Measurements from ENCODE around the gene UBASH3B.

Gene UBASH3B

DNA sequence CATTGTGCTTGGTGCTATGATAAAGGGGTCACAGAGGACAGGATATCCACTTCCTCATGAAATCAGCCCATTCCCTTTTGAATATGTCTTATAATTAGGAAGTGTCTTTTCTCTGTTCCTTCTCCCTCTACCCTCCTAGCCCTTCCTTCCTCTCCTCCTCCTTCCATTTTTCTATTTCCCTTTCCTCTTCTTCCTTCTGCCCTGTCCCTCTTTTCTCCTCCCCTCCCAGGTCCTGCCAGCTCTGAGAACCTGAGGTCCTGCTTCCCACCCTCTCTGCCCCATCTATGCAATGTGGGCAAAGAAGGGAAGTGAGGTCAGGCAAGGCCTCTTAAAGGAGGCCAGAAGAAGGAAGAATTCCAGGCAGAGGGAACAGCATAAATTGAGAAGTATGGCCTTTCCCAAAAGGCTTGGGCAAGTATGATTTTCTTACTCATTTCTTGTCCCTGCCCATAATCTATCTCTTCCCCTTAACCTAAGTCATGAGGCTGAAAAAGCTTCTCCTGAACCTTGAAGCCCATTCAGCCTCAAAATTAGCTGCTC is 7.7 kb upstream of the UBASH3B start:
- DNase-seq = no peak

- DNase-seq = no peak
Measured at GRCh38 chr11:122649116-122649515, 6.4 kb upstream of the UBASH3B start.

DNA sequence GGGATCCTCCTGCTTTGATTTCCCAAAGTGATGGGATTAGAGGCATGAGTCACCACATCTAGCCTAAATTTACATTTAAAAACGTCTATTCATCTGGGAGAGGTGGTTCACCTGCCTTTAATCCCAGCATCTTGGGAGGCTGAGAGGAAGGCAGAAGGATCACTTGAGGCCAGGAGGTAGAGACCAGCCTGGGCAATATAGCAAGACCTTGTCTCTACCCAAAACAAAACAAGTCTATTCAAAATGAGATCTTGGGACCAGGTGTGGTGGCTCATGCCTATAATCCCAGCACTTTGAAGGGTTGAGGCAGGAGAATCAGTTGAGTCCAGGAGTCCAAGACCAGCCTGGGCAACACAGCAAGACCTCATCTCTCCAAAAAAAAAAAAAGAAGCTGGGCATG is 4.9 kb upstream of the UBASH3B start:
- DNase-seq = no peak

GRCh38 chr11:122652495-122652894 is 3.0 kb upstream of the UBASH3B start:
- DNase-seq = no peak

- DNase-seq = no peak
Measured at GRCh38 chr11:122653916-122654585, 1.5 kb upstream of the UBASH3B start.

GRCh38 chr11:122656073-122656630 is 630 bp downstream of the UBASH3B start:
- peak in 1 of 2 donors; percentile 64 for DNase-seq

- DNase-seq = no peak
Measured at GRCh38 chr11:122656631-122657101, 1.1 kb downstream of the UBASH3B start.

GRCh38 chr11:122659676-122660554 is 4.4 kb downstream of the UBASH3B start:
- DNase-seq = no peak

- no peak for DNase-seq
Measured at GRCh38 chr11:122661182-122661945, 5.8 kb downstream of the UBASH3B start.

DNA sequence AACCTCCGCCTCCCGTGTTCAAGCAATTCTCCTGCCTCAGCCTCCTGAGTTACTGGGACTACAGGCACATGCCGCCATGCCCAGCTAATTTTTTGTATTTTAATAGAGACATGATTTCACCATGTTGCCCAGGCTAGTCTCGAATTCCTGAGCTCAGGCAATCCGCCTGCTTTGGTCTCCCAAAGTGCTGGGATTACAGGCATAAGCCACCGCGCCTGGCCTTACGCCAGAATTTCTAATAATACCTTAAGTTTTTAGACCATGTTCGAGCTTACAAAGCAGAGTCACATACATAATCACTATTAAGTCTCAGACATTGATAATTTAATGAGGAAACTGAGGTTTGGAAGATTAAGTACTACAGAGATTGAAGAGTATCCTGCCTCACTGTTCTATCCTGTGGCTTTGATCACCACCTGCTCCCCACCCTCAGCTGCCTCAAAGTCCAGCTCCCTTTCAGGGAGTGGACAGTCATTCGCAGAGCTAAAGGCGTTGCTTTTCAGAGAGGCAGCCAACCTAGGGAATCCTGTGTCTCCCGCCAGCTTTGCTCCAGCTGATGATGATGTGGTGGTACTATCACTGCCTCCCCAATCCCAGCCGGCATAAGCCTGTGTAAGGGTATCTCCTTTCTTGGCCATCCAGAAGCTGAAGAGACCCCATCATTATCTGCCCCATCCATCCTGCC is 7.7 kb downstream of the UBASH3B start:
- no peak for DNase-seq

DNA sequence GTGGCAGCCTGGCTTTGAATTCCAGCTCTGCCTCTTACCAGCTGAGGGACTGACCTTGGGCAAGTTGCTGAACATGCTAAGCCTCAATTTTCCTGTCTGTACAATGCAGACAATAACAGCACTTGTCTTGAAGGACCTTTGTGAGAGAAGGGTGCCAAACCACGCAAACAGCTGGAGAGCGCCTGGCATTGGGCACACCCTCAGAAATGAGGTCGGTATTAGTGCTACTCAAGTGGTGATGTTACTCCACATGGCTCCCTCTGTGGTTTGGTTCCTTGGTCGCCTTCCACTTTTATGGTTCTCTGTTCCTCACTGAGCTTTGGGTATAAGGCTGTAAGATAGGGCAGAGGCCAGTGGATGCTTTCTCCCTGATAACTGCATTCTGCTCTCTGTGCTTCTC is 8.2 kb downstream of the UBASH3B start:
- no peak for DNase-seq

DNA sequence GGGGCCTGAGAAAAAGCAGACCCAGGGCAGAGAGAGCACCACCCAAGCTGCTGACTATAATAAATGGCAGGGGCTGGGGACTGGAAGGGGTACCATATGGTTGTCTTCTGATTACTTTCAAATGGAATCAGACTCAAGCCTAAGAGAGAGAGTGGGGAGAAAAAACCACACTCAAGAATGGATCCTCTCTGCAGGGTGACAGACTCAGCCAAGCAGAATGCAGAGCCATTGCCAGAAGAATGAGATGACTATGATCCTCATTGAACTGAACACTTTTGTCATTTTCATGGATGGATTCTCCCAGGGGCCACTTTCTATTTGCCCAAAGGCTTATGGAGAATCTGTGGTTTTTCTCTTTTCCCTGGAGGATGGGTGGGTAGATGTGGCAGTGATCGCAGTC is 8.7 kb downstream of the UBASH3B start:
- DNase-seq = no peak

- DNase-seq = no peak
Measured at GRCh38 chr11:122665861-122666260, 10.3 kb downstream of the UBASH3B start.

- DNase-seq = no peak
Measured at GRCh38 chr11:122666743-122667142, 11.2 kb downstream of the UBASH3B start.

DNA sequence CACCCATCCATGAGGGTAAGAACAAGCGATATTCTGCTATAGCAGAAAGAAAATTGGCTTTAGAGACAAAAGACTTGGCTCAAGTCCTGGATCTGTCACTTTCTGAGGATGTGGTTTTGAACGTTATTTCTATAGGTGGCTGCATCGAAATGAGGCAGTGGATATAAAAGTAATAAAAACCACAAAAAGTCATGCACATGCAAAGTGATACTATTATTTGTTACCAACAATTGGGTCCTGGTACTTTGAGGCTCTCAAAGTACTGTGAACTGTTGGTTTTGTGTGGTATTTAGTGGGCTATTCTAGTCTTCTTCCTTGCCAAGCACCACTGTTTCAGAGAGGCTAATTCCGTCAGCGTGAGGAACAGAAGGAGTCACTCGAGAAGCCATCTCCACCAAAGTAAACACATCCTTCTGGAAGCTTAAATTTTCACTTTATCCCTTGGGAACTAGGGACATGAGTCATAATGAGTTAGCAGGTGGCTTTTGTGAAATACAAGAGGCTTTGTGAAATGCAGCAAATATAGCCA is 13.1 kb downstream of the UBASH3B start:
- DNase-seq = peak in 1 of 2 donors; percentile 30

- no peak for DNase-seq
Measured at GRCh38 chr11:122670131-122670530, 14.6 kb downstream of the UBASH3B start.

GRCh38 chr11:122671400-122671891 is 15.9 kb downstream of the UBASH3B start:
- no peak for DNase-seq

- DNase-seq = no peak
Measured at GRCh38 chr11:122672892-122673291, 17.4 kb downstream of the UBASH3B start.

- DNase-seq = no peak
Measured at GRCh38 chr11:122673701-122674100, 18.2 kb downstream of the UBASH3B start.

GRCh38 chr11:122676638-122677037 is 21.1 kb downstream of the UBASH3B start:
- no peak for DNase-seq

- no peak for DNase-seq
Measured at GRCh38 chr11:122677256-122677655, 21.7 kb downstream of the UBASH3B start.

GRCh38 chr11:122678406-122678805 is 22.9 kb downstream of the UBASH3B start:
- no peak for DNase-seq

Measured in hippocampal formation (tissue), 2 donors.